K562 (cell line): ENCODE results near the gene MRPS5. TPM values are rescaled to one million over a fixed set of nuclear protein-coding genes. Genes with fewer than 3 reads are reported as not detected.

ENCODE experiments used
- ATAC-seq: fragments of 200-7000 bp; cut with Tn5 transposase; 3 replicates; pipeline ENCODE4 v1.9.1; 2020; ENCODE audit warnings: moderate library complexity
- BruUV-seq: library from RNA; stranded (reverse); fragments of 400-500 nt; replicated peaks from 2 replicates; lab custom pipeline; 2021; lab: Mats Ljungman, UMichigan
- CTCF ChIA-PET: fragments of 300-600 bp; formaldehyde crosslinking; extraction: SDS; loops from one replicate; lab custom pipeline; 2021; ENCODE audit warnings: low intra/inter-chr PET ratio; lab: Yijun Ruan, JAX
- POLR2A ChIA-PET: fragments of 300-600, 350-650 bp; sonication (Branson Sonifier 250); formaldehyde crosslinking; extraction: SDS; loops from one replicate; lab custom pipeline; 2021; ENCODE audit warnings: antibody characterized with exemption, inconsistent platforms; lab: Yijun Ruan, JAX
- DNase-seq, 4 experiments: peaks; one replicate each; pipeline versions ENCODE4 v3.0.0 to v3.0.0-alpha.2; 2011 to 2018; ENCODE audit warnings: low spot score in 3 of 4, mixed read lengths in 3 of 4; ENCODE audit errors: extremely low read depth in 1 of 4
- FAIRE-seq: peaks from 2 replicates; lab custom pipeline; 2011; peaks lifted over from hg19 to GRCh38; lab: Jason Lieb, UNC
- H2AFZ ChIP-seq: 2 replicates; pipeline ENCODE4 v1.6.0; 2011; ENCODE audit warnings: low read depth, low read length, control low read depth, inconsistent platforms
- H3K27ac ChIP-seq: fragments of 200-600 bp; 3 replicates; pipeline ENCODE4 v1.8.0; 2011; ENCODE audit warnings: low read depth, mild to moderate bottlenecking, control low read depth, inconsistent platforms, low read length, moderate library complexity, mixed read lengths; ENCODE audit errors: extremely low read depth
- H3K27me3 ChIP-seq, 2 experiments: fragments of 300-600 bp in 1 of 2; 2 replicates in 1 of 2; 3 replicates in 1 of 2; pipeline versions ENCODE4 v1.6.0 to v1.8.0; 2011; ENCODE audit warnings: inconsistent platforms in 2 of 2, low read length in 2 of 2, mild to moderate bottlenecking in 1 of 2, mixed read lengths in 1 of 2, moderate library complexity in 1 of 2; ENCODE audit not compliant: control insufficient read depth in 2 of 2, insufficient read depth in 2 of 2
- H3K36me3 ChIP-seq: fragments of 300-600 bp; 3 replicates; pipeline ENCODE4 v1.8.0; 2011; ENCODE audit warnings: mild to moderate bottlenecking, low read length, inconsistent platforms; ENCODE audit not compliant: control insufficient read depth, insufficient read depth
- H3K4me1 ChIP-seq, 2 experiments: fragments of 200-600 bp in 1 of 2; replicated peaks in 1 of 2; 2 replicates in 1 of 2; 3 replicates in 1 of 2; pipeline versions ENCODE4 v1.5.1 to v1.8.0; 2011; ENCODE audit warnings: inconsistent platforms in 2 of 2, low read length in 2 of 2, mild to moderate bottlenecking in 1 of 2, mixed read lengths in 1 of 2, moderate library complexity in 1 of 2; ENCODE audit not compliant: control insufficient read depth in 2 of 2, insufficient read depth in 2 of 2
- H3K4me2 ChIP-seq: 2 replicates; pipeline ENCODE4 v1.6.1; 2011; ENCODE audit warnings: low read length, control low read depth, inconsistent platforms, mixed read lengths; ENCODE audit not compliant: insufficient read depth
- H3K4me3 ChIP-seq: fragments of 200-600 bp; sonication (generic), shearing (Covaris generic); 2 replicates; pipeline ENCODE4 v1.5.1; 2016; ENCODE audit warnings: control low read depth, inconsistent platforms
- H3K79me2 ChIP-seq: fragments of 200-600 bp; 3 replicates; pipeline ENCODE4 v1.8.0; 2011; ENCODE audit warnings: low read length, inconsistent platforms; ENCODE audit not compliant: control insufficient read depth, insufficient read depth
- H3K9ac ChIP-seq, 2 experiments: 2 replicates each; pipeline versions ENCODE4 v1.6.0 to v1.6.1; 2011; ENCODE audit warnings: low read depth in 2 of 2, low read length in 2 of 2, control low read depth in 1 of 2, inconsistent platforms in 1 of 2, mild to moderate bottlenecking in 1 of 2, mixed read lengths in 1 of 2; ENCODE audit not compliant: insufficient read depth in 1 of 2
- H3K9me1 ChIP-seq: one replicate; pipeline ENCODE4 v1.6.0; 2011; ENCODE audit warnings: inconsistent platforms, mild to moderate bottlenecking, low read length, moderate library complexity; ENCODE audit not compliant: control insufficient read depth, insufficient read depth
- H3K9me3 ChIP-seq: replicated peaks from 2 replicates; pipeline ENCODE4 v1.5.1; 2011; ENCODE audit warnings: low read depth, low read length, inconsistent platforms; ENCODE audit not compliant: control insufficient read depth, insufficient read depth
- H4K20me1 ChIP-seq: replicated peaks from 2 replicates; pipeline ENCODE4 v1.6.1; 2011; ENCODE audit warnings: low read length, inconsistent platforms, mixed read lengths; ENCODE audit not compliant: control insufficient read depth, insufficient read depth
- BCOR ChIP-seq: fragments of 450-650 bp; IDR thresholded peaks from 2 replicates; pipeline ENCODE4 v1.6.1; 2016
- CBFA2T3 ChIP-seq: fragments of 450-650 bp; IDR thresholded peaks from 2 replicates; pipeline ENCODE4 v1.6.1; 2017
- CBX3 ChIP-seq, 2 experiments: IDR thresholded peaks; 1 replicate in 1 of 2; 2 replicates in 1 of 2; pipeline ENCODE4 v1.6.1; 2012; ENCODE audit warnings: inconsistent platforms in 2 of 2, low read length in 2 of 2, borderline replicate concordance in 1 of 2, control low read depth in 1 of 2
- RFX7 ChIP-seq: fragments of 250-450 bp; sonication (Bioruptor Pico); IDR thresholded peaks from 2 replicates; pipeline ENCODE4 v1.5.1; 2021; ENCODE audit warnings: mild to moderate bottlenecking
- THRB ChIP-seq: fragments of 450-650 bp; formaldehyde crosslinking; conservative IDR thresholded peaks from 2 replicates; pipeline ENCODE4 v1.4.0; 2022; ENCODE audit warnings: mild to moderate bottlenecking, missing genetic modification characterization
- ZFP91 ChIP-seq: sonication (generic); formaldehyde crosslinking; IDR thresholded peaks from 2 replicates; pipeline ENCODE4 v1.8.0; 2022; ENCODE audit warnings: mild to moderate bottlenecking, missing genetic modification reagents
- ZNF143 ChIP-seq: sonication (generic); formaldehyde crosslinking; IDR thresholded peaks from 2 replicates; pipeline ENCODE4 v1.9.0; 2022; ENCODE audit warnings: mild to moderate bottlenecking, missing genetic modification reagents
- ZNF23 ChIP-seq: fragments of 250-450 bp; sonication (Bioruptor Pico); IDR thresholded peaks from 2 replicates; pipeline ENCODE4 v1.4.0; 2020; ENCODE audit warnings: mild to moderate bottlenecking
- ZNF280B ChIP-seq: fragments of 250-450 bp; sonication (Bioruptor Pico); IDR thresholded peaks from 2 replicates; pipeline ENCODE4 v1.5.1; 2021; ENCODE audit warnings: mild to moderate bottlenecking
- ZNF583 ChIP-seq: fragments of 250-450 bp; sonication (Bioruptor Pico); IDR thresholded peaks from 2 replicates; pipeline ENCODE4 v1.4.0; 2020
- WGBS: fragments of 100-300 bp; shearing (Covaris generic); methylation state at CpG from one replicate; pipeline ENCODE4 v1.1.6; 2016; ENCODE audit warnings: low coverage, mixed read lengths; ENCODE audit not compliant: insufficient coverage; ENCODE audit errors: missing lambda C conversion rate; 5-methylcytosine and 5-hydroxymethylcytosine counted together
- in situ Hi-C: fragments of 300-500 bp; cut with MboI; formaldehyde crosslinking; loops from 4 replicates; pipeline ENCODE4 v1.15.0; 2018; ENCODE audit warnings: inconsistent platforms, mixed read lengths
- intact Hi-C: fragments of 100-400 bp; cut with micrococcal nuclease; formaldehyde crosslinking; loops from 2 replicates; pipeline ENCODE4 v1.14.2; 2022
- polyA plus RNA-seq, 8 experiments: library from polyadenylated mRNA; depleted of rRNA in 4 of 8; stranded (reverse) in 5 of 8; unstranded in 3 of 8; fragments of >200 nt; fragmentation: Nextera tagmentation in 2 of 8; fragmentation: Illumina TruSeq in 1 of 8; extraction: Ambion mirVana in 2 of 8; extraction: Trizol in 1 of 8; gene quantifications; 2 replicates each; pipeline versions ENCODE4 v1.2.1 to v1.2.3, GENCODE V29; 2011 to 2014; ENCODE audit warnings: inconsistent platforms in 1 of 8, missing spikeins in 1 of 8
- total RNA-seq, 7 experiments: library from RNA; depleted of rRNA in 6 of 7; stranded (reverse); fragments of >200 nt in 6 of 7; fragmentation: Illumina TruSeq in 2 of 7; extraction: Trizol in 2 of 7; gene quantifications; 2 replicates each; pipeline versions ENCODE4 v1.2.1 to v1.2.3, GENCODE V29; 2011 to 2021; ENCODE audit warnings: low replicate concordance in 1 of 7
- TF ChIP-seq, protein P1 (sequence below): sonication (generic); formaldehyde crosslinking; IDR thresholded peaks from 2 replicates; pipeline ENCODE4 v1.8.1; 2023; ENCODE audit warnings: mild to moderate bottlenecking, missing genetic modification reagents
- TF ChIP-seq, protein P2 (sequence below): fragments of 250-450 bp; sonication (Bioruptor Pico); IDR thresholded peaks from 2 replicates; pipeline ENCODE4 v1.6.1; 2021; ENCODE audit warnings: mild to moderate bottlenecking

The MRPS5 gene
- total and polyA plus RNA-seq, 9 of the 15 experiments (the other 6 are each of a cell fraction or from before 2014, with no cell fraction given) = 85.0 to 162 (median 118) TPM

GRCh38 chr2:95059656-95060370 lies 61.8 kb downstream of the MRPS5 start:
- intact Hi-C loops = no loop called here
- under 1% methylated on average over 12 of the region's 12 CpGs for WGBS
- no peaks in the 10 kb centered on the region for H3K9me3 ChIP-seq
- H3K9ac ChIP-seq = no peak overlapping the region; a peak in 1 of 4 replicates
- no peak overlapping the region for H3K27ac ChIP-seq
- ChIA-PET POLR2A (no interaction called here), CTCF (no interaction called here)
- H3K27me3 ChIP-seq = peaks cover 13 to 75% of the 10 kb centered on the region in 2 experiments
- H2AFZ ChIP-seq = no peak overlapping the region
- TF ChIP-seq ZNF280B (CRISPR knock-in tag) = no peak
- no peak for TF ChIP-seq ZNF23 (CRISPR knock-in tag)
- no peak for TF ChIP-seq RFX7 (CRISPR knock-in tag)
- TF ChIP-seq, protein P1, sequence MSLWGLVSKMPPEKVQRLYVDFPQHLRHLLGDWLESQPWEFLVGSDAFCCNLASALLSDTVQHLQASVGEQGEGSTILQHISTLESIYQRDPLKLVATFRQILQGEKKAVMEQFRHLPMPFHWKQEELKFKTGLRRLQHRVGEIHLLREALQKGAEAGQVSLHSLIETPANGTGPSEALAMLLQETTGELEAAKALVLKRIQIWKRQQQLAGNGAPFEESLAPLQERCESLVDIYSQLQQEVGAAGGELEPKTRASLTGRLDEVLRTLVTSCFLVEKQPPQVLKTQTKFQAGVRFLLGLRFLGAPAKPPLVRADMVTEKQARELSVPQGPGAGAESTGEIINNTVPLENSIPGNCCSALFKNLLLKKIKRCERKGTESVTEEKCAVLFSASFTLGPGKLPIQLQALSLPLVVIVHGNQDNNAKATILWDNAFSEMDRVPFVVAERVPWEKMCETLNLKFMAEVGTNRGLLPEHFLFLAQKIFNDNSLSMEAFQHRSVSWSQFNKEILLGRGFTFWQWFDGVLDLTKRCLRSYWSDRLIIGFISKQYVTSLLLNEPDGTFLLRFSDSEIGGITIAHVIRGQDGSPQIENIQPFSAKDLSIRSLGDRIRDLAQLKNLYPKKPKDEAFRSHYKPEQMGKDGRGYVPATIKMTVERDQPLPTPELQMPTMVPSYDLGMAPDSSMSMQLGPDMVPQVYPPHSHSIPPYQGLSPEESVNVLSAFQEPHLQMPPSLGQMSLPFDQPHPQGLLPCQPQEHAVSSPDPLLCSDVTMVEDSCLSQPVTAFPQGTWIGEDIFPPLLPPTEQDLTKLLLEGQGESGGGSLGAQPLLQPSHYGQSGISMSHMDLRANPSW (CRISPR knock-in tag) = no peak
- TF ChIP-seq ZFP91 (CRISPR knock-in tag) = no peak
- TF ChIP-seq CBX3 (IDR thresholded peaks at IDR 0.05; ENCODE audit: borderline replicate concordance in 1 of 2, low read length in 2 of 2) = no peak
- TF ChIP-seq THRB (CRISPR knock-in tag) = no peak
- no peak for TF ChIP-seq ZNF583 (CRISPR knock-in tag)
- no peak for TF ChIP-seq BCOR
- TF ChIP-seq, protein P2, sequence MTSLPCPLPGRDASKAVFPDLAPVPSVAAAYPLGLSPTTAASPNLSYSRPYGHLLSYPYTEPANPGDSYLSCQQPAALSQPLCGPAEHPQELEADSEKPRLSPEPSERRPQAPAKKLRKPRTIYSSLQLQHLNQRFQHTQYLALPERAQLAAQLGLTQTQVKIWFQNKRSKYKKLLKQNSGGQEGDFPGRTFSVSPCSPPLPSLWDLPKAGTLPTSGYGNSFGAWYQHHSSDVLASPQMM (CRISPR knock-in tag) = no peak
- no peak for TF ChIP-seq ZNF143 (CRISPR knock-in tag)
- TF ChIP-seq CBFA2T3 = no peak
- H4K20me1 ChIP-seq = peaks cover 10% of the 10 kb centered on the region; the same call in 1 of the 2 replicates
- H3K4me3 ChIP-seq = no peak overlapping the region
- FAIRE-seq (no peak), DNase-seq (no peak), ATAC-seq (no peak)
- no peaks in the 10 kb centered on the region for H3K9me1 ChIP-seq
- in situ Hi-C loops = no loop called here
- no peak overlapping the region for H3K4me2 ChIP-seq
- no peaks in the 10 kb centered on the region for H3K4me1 ChIP-seq
- H3K79me2 ChIP-seq = no peaks in the 10 kb centered on the region
- no peaks in the 10 kb centered on the region for H3K36me3 ChIP-seq
- no TSS peak for BruUV-seq
